HCT116 (cell line): ENCODE data around the gene DHX32.

Experiments used
- EZH2phosphoT487 ChIP-seq: fragments of 200-600 bp; IDR thresholded peaks from 2 replicates; pipeline ENCODE4 v1.6.1; 2018; ENCODE audit warnings: antibody characterized with exemption, borderline replicate concordance
- FOSL1 ChIP-seq: IDR thresholded peaks from 2 replicates; pipeline ENCODE4 v1.6.1; 2012; ENCODE audit warnings: low read depth
- RAD21 ChIP-seq: IDR thresholded peaks from 2 replicates; pipeline ENCODE4 v1.6.1; 2012; ENCODE audit warnings: low read depth, mild to moderate bottlenecking
- TCF7L2 ChIP-seq: IDR thresholded peaks from 2 replicates; pipeline ENCODE4 v1.7.0; 2011; ENCODE audit warnings: borderline replicate concordance, inconsistent platforms; ENCODE audit not compliant: insufficient read depth, insufficient read length; ENCODE audit errors: extremely low read depth
- TF ChIP-seq, protein P1 (sequence below), 3 experiments: fragments of 200-600 bp in 1 of 3; sonication (generic) in 1 of 3; IDR thresholded peaks in 2 of 3; conservative IDR thresholded peaks in 1 of 3; 2 replicates each; pipeline ENCODE4 v1.5.1; 2012 to 2017; ENCODE audit warnings: low read depth in 2 of 3, low read length in 2 of 3, antibody characterized with exemption in 1 of 3, borderline replicate concordance in 1 of 3, control low read depth in 1 of 3, mild to moderate bottlenecking in 1 of 3, mixed read lengths in 1 of 3, mixed run types in 1 of 3, moderate library complexity in 1 of 3; ENCODE audit not compliant: insufficient read depth in 1 of 3

DNA sequence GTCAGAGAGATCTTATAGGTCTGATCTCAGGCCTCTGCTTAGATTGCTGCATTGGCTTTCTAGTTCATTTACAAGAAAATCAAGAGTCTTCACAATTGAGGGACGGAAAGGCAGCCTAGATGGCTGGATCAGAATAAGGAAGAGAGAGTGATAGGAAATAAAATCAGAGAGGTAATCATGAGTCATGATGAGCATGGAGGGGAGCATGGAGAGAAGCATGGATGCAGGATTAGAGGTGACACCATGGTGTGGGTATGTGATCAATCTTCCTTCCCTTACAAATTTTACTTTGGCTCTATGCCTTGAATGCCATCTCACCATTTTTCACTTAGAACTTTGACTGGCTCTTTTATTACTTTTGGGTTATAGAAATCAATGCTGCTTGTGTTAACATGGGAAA lies 56.4 kb downstream of the DHX32 start:
- TF ChIP-seq EZH2phosphoT487: no peak
- TF ChIP-seq, protein P1, sequence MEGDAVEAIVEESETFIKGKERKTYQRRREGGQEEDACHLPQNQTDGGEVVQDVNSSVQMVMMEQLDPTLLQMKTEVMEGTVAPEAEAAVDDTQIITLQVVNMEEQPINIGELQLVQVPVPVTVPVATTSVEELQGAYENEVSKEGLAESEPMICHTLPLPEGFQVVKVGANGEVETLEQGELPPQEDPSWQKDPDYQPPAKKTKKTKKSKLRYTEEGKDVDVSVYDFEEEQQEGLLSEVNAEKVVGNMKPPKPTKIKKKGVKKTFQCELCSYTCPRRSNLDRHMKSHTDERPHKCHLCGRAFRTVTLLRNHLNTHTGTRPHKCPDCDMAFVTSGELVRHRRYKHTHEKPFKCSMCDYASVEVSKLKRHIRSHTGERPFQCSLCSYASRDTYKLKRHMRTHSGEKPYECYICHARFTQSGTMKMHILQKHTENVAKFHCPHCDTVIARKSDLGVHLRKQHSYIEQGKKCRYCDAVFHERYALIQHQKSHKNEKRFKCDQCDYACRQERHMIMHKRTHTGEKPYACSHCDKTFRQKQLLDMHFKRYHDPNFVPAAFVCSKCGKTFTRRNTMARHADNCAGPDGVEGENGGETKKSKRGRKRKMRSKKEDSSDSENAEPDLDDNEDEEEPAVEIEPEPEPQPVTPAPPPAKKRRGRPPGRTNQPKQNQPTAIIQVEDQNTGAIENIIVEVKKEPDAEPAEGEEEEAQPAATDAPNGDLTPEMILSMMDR (IDR thresholded peaks at IDR 0.05 in 2 of 3, conservative IDR thresholded peaks at IDR 0.05 in 1 of 3; ENCODE audit: borderline replicate concordance in 1 of 3, insufficient read depth in 1 of 3, low read depth in 2 of 3, low read length in 2 of 3): no peak
- TF ChIP-seq FOSL1: no peak
- no peak for TF ChIP-seq TCF7L2
- no peak for TF ChIP-seq RAD21
